ENCODE results near the gene C20orf96.

DNA sequence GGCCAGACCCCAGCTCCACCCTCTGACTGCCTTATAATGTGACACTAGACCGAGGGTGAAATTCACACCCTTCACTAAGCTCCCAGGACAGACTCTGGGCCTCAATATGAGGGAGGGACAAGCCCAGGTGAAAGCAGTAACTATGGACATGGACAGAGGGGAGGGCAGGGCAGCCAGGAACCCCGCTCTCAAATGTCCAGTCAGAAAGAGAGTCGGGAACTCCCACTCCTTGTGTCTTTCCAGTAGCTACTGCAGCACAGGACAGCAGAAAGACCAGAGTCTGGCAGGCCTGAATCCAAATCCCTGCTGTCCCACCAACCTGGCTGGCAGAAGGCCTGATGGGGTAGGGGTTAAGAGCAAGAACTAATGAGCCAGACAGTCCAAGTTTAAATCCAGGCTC lies 6.4 kb downstream of the C20orf96 start:
- TF ChIP-seq, protein P1, sequence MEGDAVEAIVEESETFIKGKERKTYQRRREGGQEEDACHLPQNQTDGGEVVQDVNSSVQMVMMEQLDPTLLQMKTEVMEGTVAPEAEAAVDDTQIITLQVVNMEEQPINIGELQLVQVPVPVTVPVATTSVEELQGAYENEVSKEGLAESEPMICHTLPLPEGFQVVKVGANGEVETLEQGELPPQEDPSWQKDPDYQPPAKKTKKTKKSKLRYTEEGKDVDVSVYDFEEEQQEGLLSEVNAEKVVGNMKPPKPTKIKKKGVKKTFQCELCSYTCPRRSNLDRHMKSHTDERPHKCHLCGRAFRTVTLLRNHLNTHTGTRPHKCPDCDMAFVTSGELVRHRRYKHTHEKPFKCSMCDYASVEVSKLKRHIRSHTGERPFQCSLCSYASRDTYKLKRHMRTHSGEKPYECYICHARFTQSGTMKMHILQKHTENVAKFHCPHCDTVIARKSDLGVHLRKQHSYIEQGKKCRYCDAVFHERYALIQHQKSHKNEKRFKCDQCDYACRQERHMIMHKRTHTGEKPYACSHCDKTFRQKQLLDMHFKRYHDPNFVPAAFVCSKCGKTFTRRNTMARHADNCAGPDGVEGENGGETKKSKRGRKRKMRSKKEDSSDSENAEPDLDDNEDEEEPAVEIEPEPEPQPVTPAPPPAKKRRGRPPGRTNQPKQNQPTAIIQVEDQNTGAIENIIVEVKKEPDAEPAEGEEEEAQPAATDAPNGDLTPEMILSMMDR (IDR thresholded peaks at IDR 0.05) = no peak
- TF ChIP-seq POLR2AphosphoS5 (IDR thresholded peaks at IDR 0.05; ENCODE audit: low read depth, low read length) (no peak), SIN3A (IDR thresholded peaks at IDR 0.05; ENCODE audit: borderline replicate concordance, insufficient read depth, low read depth, low read length) (no peak)
